Measurements from ENCODE around the gene EGR2.

GRCh38 chr10:62826273-62826672, 10.1 kb upstream of the EGR2 start:
- TF ChIP-seq MXI1 (IDR thresholded peaks at IDR 0.05; ENCODE audit: low read depth, low read length) (no peak), CTCF (IDR thresholded peaks at IDR 0.05) (no peak), POLR2AphosphoS5 (IDR thresholded peaks at IDR 0.05; ENCODE audit: low read depth, low read length) (no peak)

Measured in SK-N-SH (cell line).